Retinal pigment epithelial cell (primary cell): ENCODE measurements around the gene GALK2.
"Not testable (repeated sequence)": the region's sequence is repeated elsewhere in the genome, so short reads cannot be mapped to it uniquely, and the experiment has no call there.

Source experiments
- DNase-seq: peaks from one replicate; pipeline ENCODE4 v3.0.0-alpha.2; 2010; ENCODE audit warnings: low read depth
- H3K4me3 ChIP-seq: 2 replicates; pipeline ENCODE4 v1.5.1; 2011; ENCODE audit warnings: mild to moderate bottlenecking, low read length, control low read depth, moderate library complexity
- TF ChIP-seq, protein P1 (sequence below): conservative IDR thresholded peaks from 2 replicates; pipeline ENCODE4 v1.5.1; 2011; ENCODE audit warnings: low read depth, low read length, control low read depth, inconsistent platforms

Gene GALK2

DNA sequence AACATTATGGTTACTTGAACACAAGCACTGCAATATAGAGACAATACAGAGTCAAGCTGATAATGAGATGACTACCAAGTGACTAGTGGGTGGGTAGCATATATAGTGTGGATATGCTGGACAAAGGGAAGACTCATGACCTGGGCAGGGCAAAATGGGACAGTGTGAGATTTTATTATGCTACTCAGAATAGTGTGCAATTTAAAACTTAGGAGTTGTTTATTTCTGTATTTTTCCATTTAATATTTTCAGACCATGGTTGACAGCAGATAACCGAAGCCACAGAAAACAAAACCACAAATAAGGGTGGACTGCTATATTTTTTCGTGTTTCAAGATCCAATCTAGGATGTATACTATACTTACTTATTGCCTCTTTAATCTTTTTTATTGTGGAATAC lies 19.6 kb downstream of the GALK2 start:
- no peak overlapping the region for H3K4me3 ChIP-seq
- DNase-seq = no peak
- TF ChIP-seq, protein P1, sequence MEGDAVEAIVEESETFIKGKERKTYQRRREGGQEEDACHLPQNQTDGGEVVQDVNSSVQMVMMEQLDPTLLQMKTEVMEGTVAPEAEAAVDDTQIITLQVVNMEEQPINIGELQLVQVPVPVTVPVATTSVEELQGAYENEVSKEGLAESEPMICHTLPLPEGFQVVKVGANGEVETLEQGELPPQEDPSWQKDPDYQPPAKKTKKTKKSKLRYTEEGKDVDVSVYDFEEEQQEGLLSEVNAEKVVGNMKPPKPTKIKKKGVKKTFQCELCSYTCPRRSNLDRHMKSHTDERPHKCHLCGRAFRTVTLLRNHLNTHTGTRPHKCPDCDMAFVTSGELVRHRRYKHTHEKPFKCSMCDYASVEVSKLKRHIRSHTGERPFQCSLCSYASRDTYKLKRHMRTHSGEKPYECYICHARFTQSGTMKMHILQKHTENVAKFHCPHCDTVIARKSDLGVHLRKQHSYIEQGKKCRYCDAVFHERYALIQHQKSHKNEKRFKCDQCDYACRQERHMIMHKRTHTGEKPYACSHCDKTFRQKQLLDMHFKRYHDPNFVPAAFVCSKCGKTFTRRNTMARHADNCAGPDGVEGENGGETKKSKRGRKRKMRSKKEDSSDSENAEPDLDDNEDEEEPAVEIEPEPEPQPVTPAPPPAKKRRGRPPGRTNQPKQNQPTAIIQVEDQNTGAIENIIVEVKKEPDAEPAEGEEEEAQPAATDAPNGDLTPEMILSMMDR = no peak

DNA sequence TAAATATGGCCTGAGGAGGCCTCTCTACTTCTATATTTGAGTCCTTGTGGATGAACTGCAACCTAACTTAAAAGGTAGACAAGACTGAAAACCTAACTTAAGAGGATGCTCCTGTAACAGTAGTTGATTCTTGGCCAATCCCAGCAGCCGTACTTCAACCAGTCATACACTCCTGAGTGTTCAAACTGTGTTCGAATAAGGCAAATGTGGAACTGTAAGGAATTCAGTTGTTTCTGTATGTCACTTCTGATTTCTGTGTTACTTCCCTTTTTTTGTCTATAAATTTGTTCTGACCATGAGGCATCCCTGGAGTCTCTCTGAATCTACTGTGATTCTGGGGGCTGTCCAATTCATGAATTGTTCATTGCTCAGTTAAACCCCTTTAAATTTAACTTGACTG lies 20.5 kb downstream of the GALK2 start:
- no peak for DNase-seq
- TF ChIP-seq, protein P1 = no peak
- H3K4me3 ChIP-seq = no peak overlapping the region

DNA sequence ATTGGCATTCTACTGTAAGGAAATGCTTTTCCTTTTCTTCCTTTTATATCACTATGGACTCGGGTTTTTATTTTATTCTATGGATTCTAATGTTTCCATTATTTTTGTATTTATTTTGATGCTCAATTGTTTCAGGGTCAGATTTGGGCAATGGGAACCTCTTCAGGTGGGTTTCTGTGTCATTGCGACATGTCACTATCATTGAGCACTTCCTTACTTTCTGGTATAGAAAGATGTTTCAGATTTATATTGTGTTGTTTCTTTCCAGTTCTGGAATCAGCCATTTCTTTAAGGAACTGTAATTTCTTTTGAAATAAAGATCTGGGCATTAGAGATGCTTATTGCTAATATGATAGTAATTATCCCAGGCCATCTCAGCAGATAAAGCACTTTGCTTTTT lies 21.8 kb downstream of the GALK2 start:
- H3K4me3 ChIP-seq = no peak overlapping the region
- DNase-seq = no peak
- TF ChIP-seq, protein P1 = no peak

DNA sequence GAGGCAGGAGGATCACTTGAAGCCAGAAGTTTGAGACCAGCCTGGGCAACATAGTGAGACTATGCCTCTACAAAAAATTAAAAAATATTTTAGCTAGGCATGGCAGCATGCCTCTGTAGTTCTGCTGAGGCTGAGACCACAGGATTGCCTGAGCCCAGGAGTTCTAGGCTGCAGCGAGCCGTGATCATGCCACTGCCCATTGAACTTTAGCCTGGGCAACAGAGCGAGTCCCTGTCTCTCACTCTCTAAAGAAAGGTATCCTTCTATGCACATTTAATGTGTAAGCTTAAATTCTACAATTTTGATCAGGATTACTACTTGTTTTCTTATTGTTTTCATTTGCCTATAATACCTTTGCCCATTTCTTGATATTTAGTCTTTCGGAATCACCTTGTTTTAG lies 26.8 kb downstream of the GALK2 start:
- no peak overlapping the region for H3K4me3 ChIP-seq
- TF ChIP-seq, protein P1 = no peak
- DNase-seq = no peak

DNA sequence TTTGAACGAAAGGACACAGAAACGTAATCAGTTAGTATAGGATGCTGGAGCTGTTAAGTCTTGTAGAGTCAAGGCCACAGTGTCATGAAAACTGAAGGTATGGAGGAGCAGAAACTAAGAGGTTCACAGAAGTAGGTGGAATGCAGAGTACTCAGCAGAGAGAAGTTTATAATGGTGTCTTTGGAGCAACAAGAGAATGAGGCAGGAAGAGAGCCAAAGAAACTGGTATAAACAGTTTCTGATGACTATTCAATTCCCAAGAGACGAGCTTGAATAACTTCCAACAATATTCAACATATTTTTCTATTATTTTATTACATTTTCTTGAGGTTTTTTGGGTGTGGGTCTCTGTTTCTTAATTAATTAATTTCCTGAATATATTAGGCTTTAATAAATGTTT lies 29.6 kb downstream of the GALK2 start:
- TF ChIP-seq, protein P1 = no peak
- DNase-seq = no peak
- H3K4me3 ChIP-seq = no peak overlapping the region

DNA sequence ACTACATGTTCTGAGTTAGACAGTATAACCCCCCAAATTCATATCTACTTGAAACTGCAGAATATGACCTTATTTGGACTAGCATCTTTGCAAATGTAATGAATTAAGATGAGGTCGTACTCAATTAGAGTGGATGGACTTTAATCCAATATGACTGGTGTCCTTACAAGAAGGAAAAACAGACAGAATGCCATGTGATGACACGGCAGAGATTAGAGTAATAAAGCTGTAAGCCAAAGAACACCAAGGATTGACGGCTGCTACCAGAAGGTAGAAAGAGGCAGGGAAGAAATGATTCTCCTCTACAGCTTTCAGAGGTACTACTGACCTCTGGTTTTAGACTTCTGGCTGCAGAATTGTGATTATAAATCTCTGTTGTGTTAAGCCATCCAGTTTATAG lies 30.3 kb downstream of the GALK2 start:
- no peak overlapping the region for H3K4me3 ChIP-seq
- TF ChIP-seq, protein P1 = no peak
- DNase-seq = no peak

DNA sequence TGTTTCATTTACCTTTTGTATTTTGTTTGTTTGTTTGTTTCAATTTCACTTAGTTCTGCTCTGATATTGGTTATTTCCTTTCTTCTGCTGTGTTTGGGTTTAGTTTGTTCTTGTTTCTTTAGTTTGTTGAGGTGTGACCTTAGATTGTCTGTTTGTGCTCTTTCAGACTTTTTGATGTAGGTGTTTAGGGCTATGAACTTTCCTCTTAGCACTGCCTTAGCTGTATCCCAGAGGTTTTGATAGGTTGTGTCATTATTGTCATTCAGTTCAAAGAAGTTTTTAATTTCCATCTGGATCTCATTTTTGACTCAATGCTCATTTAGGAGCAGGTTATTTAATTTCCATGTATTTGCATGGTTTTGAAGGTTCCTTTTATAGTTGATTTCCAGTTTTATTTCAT lies 38.1 kb downstream of the GALK2 start:
- not testable (repeated sequence) for DNase-seq, H3K4me3 ChIP-seq

DNA sequence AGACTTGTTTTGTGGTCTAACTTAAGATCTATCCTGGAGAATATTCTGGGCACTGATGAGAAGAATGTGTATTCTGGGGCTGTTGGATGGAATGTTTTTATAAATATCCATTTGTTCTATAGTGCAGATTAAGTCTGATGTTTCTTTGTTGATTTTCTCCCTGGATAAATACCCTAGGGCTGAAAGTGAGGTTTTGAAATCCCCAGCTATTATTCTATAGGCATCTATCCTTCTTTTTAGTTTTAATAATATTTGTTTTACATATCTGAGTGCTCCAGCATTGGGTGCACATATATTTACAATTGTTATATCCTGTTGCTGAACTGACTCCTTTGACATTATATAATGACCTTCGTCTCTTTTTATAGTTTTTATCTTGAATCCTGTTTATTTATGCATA lies 42.9 kb downstream of the GALK2 start:
- TF ChIP-seq, protein P1 = no peak

More for the DNA sequence above, 42.9 kb downstream of the GALK2 start:
- no peak for DNase-seq
- no peak overlapping the region for H3K4me3 ChIP-seq
